Chondrocyte (in vitro differentiated cells): ENCODE results near the gene MORN1. TPM values are rescaled to one million over a fixed set of nuclear protein-coding genes. Genes with fewer than 3 reads are reported as not detected.
A peak's percentile ranks its signal among the peaks of the same experiment; 100 is the strongest.

Experiments
- DNase-seq: peaks from one replicate; pipeline ENCODE4 v3.0.0; 2021; ENCODE audit warnings: mixed read lengths, low spot score
- H3K27ac Mint-ChIP-seq: one replicate; pipeline ENCODE4 v1.8.0; 2021; ENCODE audit warnings: mild to moderate bottlenecking, moderate library complexity, mixed read lengths; ENCODE audit not compliant: unreplicated experiment
- H3K27me3 Mint-ChIP-seq: 2 replicates; pipeline ENCODE4 v1.8.0; 2021; ENCODE audit warnings: low read depth, mixed read lengths
- H3K36me3 Mint-ChIP-seq: 2 replicates; pipeline ENCODE4 v1.8.0; 2021; ENCODE audit warnings: low read depth, mixed read lengths
- H3K4me1 Mint-ChIP-seq: 2 replicates; pipeline ENCODE4 v1.8.0; 2021; ENCODE audit warnings: low read depth, mild to moderate bottlenecking, mixed read lengths
- H3K4me3 Mint-ChIP-seq: one replicate; pipeline ENCODE4 v1.8.0; 2021; ENCODE audit warnings: mild to moderate bottlenecking, moderate library complexity, mixed read lengths; ENCODE audit not compliant: unreplicated experiment
- H3K9me3 Mint-ChIP-seq: 2 replicates; pipeline ENCODE4 v1.8.0; 2021; ENCODE audit warnings: low read depth, mixed read lengths
- total RNA-seq: library from RNA; stranded (reverse); gene quantifications from 3 replicates; pipeline ENCODE4 v1.2.1, GENCODE V29; 2021
- TF ChIP-seq, protein P1 (sequence below): fragments of 200-600 bp; sonication (generic); IDR thresholded peaks from 2 replicates; pipeline ENCODE4 v1.5.0; 2021; ENCODE audit warnings: antibody characterized with exemption, mild to moderate bottlenecking, moderate library complexity

MORN1 gene
- total RNA-seq, 1 donor from 2014 or later, result 6.7 TPM

DNA sequence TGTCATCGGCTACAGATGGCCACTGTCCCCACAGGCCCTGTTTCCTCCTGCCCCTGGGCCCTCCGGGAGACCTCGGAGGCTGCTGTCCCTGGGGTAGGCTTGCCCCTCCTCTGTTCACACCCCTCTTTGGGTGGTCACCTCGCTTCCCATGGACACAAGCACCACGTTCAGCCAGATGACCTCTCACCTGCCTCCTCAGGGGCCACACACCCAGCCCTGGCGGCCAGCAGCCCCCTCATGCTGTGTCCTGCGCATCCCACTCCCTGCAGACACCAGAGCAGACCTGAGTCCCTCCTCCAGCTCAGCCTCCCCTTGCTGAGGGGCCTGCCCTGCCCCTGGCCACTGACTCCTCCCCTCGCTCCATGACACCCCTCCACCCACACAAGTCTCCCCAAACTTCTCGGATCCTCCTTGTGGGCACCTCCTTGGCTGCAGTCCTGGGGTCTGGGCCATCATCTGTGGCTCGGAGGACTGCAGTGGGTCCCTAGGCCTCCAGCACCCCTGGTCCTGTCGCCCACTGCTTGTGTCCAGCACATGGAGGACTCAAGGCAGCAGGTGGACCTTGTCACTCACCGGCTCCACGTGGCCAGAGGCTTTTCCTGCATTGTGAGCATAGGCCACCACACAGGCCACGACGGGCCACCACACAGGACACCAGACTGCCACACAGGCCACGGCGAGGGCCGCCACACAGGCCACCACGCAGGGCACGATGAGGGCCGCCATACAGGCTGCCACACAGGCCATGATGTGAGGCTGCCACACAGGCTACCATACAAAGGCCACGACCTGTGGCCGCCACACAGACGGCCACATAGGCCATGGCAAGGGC lies 51.1 kb downstream of the MORN1 start:
- DNase-seq, result peak; percentile 83
- Mint-ChIP-seq H3K36me3 (no peaks in the 10 kb centered on the region), H3K27ac (no peak overlapping the region), H3K4me3 (no peak overlapping the region), H3K9me3 (no peaks in the 10 kb centered on the region), H3K27me3 (no peaks in the 10 kb centered on the region), H3K4me1 (peaks cover 2% of the 10 kb centered on the region)
- TF ChIP-seq, protein P1, sequence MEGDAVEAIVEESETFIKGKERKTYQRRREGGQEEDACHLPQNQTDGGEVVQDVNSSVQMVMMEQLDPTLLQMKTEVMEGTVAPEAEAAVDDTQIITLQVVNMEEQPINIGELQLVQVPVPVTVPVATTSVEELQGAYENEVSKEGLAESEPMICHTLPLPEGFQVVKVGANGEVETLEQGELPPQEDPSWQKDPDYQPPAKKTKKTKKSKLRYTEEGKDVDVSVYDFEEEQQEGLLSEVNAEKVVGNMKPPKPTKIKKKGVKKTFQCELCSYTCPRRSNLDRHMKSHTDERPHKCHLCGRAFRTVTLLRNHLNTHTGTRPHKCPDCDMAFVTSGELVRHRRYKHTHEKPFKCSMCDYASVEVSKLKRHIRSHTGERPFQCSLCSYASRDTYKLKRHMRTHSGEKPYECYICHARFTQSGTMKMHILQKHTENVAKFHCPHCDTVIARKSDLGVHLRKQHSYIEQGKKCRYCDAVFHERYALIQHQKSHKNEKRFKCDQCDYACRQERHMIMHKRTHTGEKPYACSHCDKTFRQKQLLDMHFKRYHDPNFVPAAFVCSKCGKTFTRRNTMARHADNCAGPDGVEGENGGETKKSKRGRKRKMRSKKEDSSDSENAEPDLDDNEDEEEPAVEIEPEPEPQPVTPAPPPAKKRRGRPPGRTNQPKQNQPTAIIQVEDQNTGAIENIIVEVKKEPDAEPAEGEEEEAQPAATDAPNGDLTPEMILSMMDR, result no peak

GRCh38 chr1:2339206-2340085 lies 51.9 kb downstream of the MORN1 start:
- TF ChIP-seq, protein P1, result no peak
- no peaks in the 10 kb centered on the region for H3K36me3 Mint-ChIP-seq
- no peaks in the 10 kb centered on the region for H3K27me3 Mint-ChIP-seq
- no peak for DNase-seq
- no peaks in the 10 kb centered on the region for H3K9me3 Mint-ChIP-seq
- H3K4me3 Mint-ChIP-seq, result no peak overlapping the region
- H3K27ac Mint-ChIP-seq, result no peak overlapping the region
- peaks cover 11% of the 10 kb centered on the region for H3K4me1 Mint-ChIP-seq

- H3K4me3 Mint-ChIP-seq, result no peak overlapping the region
- H3K27ac Mint-ChIP-seq, result no peak overlapping the region
Measured at GRCh38 chr1:2337501-2337900, 53.9 kb downstream of the MORN1 start.

GRCh38 chr1:2337081-2337480 lies 54.3 kb downstream of the MORN1 start:
- Mint-ChIP-seq H3K4me1 (peaks cover 17% of the 10 kb centered on the region), H3K36me3 (no peaks in the 10 kb centered on the region), H3K27ac (no peak overlapping the region), H3K4me3 (no peak overlapping the region), H3K9me3 (no peaks in the 10 kb centered on the region), H3K27me3 (no peaks in the 10 kb centered on the region)
- no peak for DNase-seq
- TF ChIP-seq, protein P1, result no peak

More at GRCh38 chr1:2337501-2337900, 53.9 kb downstream of the MORN1 start:
- TF ChIP-seq, protein P1, result no peak
- Mint-ChIP-seq H3K9me3 (no peaks in the 10 kb centered on the region), H3K4me1 (peaks cover 17% of the 10 kb centered on the region), H3K27me3 (no peaks in the 10 kb centered on the region), H3K36me3 (no peaks in the 10 kb centered on the region)
- no peak for DNase-seq

- H3K9me3 Mint-ChIP-seq, result no peaks in the 10 kb centered on the region
- no peak overlapping the region for H3K27ac Mint-ChIP-seq
- no peaks in the 10 kb centered on the region for H3K36me3 Mint-ChIP-seq
- no peak for DNase-seq
- no peaks in the 10 kb centered on the region for H3K27me3 Mint-ChIP-seq
- H3K4me3 Mint-ChIP-seq, result no peak overlapping the region
- H3K4me1 Mint-ChIP-seq, result peaks cover 17% of the 10 kb centered on the region
- TF ChIP-seq, protein P1, result no peak
Measured at GRCh38 chr1:2336499-2336898, 54.9 kb downstream of the MORN1 start.
